ENCODE measurements around the gene PCNX1. TPM values are rescaled to one million over a fixed set of nuclear protein-coding genes. Genes with fewer than 3 reads are reported as not detected.

Gene PCNX1
- polyA plus RNA-seq, 1 experiment, result 54.2 TPM

DNA sequence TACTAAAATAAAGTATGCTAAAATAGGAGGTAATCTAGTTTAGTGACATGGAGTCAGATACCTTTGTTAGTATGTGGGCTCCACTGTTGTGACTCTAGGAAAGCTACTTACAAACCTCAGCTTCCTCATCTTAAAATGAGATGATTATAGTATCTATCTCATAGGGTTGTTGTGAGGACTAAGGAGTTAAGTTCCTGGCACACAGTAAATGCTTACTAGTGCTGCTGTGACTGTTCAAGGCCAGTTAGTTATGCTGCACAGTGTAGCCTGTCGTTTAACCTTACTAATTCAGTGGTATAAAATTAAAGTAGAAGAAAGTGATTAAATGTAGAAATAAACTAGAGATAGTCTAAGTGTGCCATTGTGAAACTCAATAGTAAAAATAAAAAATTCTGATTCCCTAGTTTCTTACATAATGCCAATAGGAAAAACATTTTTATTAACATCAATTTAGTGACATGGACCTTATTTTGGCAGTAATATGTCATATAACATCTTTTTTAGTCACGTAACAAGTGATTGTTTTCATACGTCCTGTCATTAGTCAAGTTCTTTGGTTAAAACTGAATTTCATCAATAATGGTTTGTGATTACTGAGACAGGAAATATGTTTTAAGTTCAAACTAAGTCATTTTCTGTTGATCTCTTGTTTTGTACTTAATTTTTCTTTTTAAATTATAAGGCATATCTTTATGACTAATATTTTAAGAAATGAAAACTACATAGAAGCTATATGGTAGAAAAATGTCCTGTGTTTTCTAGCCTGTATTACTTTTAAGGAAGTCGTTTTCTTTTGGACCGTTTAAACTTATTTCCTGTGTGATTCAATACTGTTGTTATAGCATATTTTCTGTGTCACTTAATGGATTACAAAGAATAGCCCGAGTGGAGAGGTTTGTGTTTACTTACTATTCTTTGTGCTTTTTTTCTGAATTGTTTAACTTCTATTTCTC is 74.0 kb downstream of the PCNX1 start:
- H3K9me3 ChIP-seq (ENCODE audit: control insufficient read depth, insufficient read depth, low read length), result no peaks in the 10 kb centered on the region
- POLR2A ChIA-PET, result no interaction called here
- no peak overlapping the region for H3K27ac ChIP-seq (ENCODE audit: low read depth, low read length)
- H3K4me3 ChIP-seq (ENCODE audit: low read depth, low read length), result no peak overlapping the region
- DNase-seq (ENCODE audit: low read depth, low spot score), result no peak
- no peak for TF ChIP-seq CTCF (IDR thresholded peaks at IDR 0.05; ENCODE audit: low read depth, low read length)
- no peaks in the 10 kb centered on the region for H3K27me3 ChIP-seq (ENCODE audit: control insufficient read depth, insufficient read depth, low read length)
- CTCF ChIA-PET, result interaction anchor here (0.8 to 3.7 kb wide), 7 partner anchors 9 to 163 kb away, joined by 4 to 22 read pairs (median 9); partner anchors contain the start of gene PCNX1

DNA sequence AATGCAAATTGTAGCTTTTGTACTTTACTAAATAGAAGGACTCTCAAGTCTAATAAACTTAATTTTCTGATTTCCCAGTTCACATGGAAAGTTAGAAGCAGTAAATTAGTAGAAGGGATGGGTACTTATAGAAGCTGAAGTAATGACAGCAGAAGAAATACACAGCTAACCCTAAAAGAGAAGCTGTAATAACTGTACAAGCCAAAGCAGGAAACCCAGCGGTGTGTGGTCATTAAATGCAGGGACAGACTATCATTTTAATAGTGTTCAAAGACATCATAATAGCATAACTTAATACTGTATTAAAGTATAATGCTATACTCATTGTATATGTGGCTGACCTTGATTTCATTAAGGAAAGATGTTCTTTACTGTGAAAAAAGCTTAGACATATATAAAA is 74.9 kb downstream of the PCNX1 start:
- no peak for DNase-seq (ENCODE audit: low read depth, low spot score)
- no peak for TF ChIP-seq CTCF (IDR thresholded peaks at IDR 0.05; ENCODE audit: low read depth, low read length)
- Histone ChIP-seq H3K4me3 (ENCODE audit: low read depth, low read length) (no peak overlapping the region), H3K9me3 (ENCODE audit: control insufficient read depth, insufficient read depth, low read length) (no peaks in the 10 kb centered on the region), H3K27me3 (ENCODE audit: control insufficient read depth, insufficient read depth, low read length) (no peaks in the 10 kb centered on the region), H3K27ac (ENCODE audit: low read depth, low read length) (no peak overlapping the region)
- CTCF ChIA-PET, result interaction anchor here (0.8 to 3.7 kb wide), 3 partner anchors 10 to 164 kb away, joined by 4 to 22 read pairs (median 16); partner anchors contain the start of gene PCNX1
- POLR2A ChIA-PET, result interaction anchor here (0.5 kb wide), 1 partner anchor 24 kb away, joined by 6 read pairs; no protein-coding TSS in a partner anchor

- ChIA-PET CTCF (interaction anchor here (1.0 kb wide), 1 partner anchor 20 kb away, joined by 3 read pairs; no protein-coding TSS in a partner anchor), POLR2A (no interaction called here)
- no peak for DNase-seq (ENCODE audit: low read depth, low spot score)
- H3K4me3 ChIP-seq (ENCODE audit: low read depth, low read length), result no peak overlapping the region
- no peaks in the 10 kb centered on the region for H3K9me3 ChIP-seq (ENCODE audit: control insufficient read depth, insufficient read depth, low read length)
- TF ChIP-seq CTCF (IDR thresholded peaks at IDR 0.05; ENCODE audit: low read depth, low read length), result no peak
- no peak overlapping the region for H3K27ac ChIP-seq (ENCODE audit: low read depth, low read length)
- no peaks in the 10 kb centered on the region for H3K27me3 ChIP-seq (ENCODE audit: control insufficient read depth, insufficient read depth, low read length)
These were observed 79.8 kb downstream of the PCNX1 start for GRCh38 chr14:70987041-70987440.

DNA sequence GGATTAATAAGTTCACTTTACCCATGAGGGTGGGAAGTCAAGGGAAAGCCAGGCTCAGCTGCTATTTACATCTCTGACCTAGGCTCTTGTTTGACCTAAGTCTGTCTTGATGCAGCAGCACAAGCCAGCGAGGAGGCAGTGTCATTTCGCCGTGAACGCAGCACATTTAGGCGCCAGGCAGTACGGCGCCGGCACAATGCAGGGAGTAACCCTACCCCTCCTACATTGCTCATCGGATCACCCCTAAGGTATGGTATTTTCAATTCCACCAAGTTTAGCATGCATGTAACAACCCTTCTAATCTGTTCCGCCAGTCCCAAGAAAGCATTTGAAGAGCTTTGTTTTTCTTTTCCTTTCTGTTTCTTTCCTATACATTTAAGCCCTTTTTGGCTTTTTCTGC is 81.2 kb downstream of the PCNX1 start:
- no peaks in the 10 kb centered on the region for H3K9me3 ChIP-seq (ENCODE audit: control insufficient read depth, insufficient read depth, low read length)
- no peak for TF ChIP-seq CTCF (IDR thresholded peaks at IDR 0.05; ENCODE audit: low read depth, low read length)
- no peak overlapping the region for H3K4me3 ChIP-seq (ENCODE audit: low read depth, low read length)
- no peaks in the 10 kb centered on the region for H3K27me3 ChIP-seq (ENCODE audit: control insufficient read depth, insufficient read depth, low read length)
- CTCF ChIA-PET, result interaction anchor here (0.7 to 1.3 kb wide), 4 partner anchors 15 to 82 kb away, joined by 3 to 4 read pairs (median 4); partner anchors contain the start of gene PCNX1
- POLR2A ChIA-PET, result no interaction called here
- H3K27ac ChIP-seq (ENCODE audit: low read depth, low read length), result no peak overlapping the region
- no peak for DNase-seq (ENCODE audit: low read depth, low spot score)

DNA sequence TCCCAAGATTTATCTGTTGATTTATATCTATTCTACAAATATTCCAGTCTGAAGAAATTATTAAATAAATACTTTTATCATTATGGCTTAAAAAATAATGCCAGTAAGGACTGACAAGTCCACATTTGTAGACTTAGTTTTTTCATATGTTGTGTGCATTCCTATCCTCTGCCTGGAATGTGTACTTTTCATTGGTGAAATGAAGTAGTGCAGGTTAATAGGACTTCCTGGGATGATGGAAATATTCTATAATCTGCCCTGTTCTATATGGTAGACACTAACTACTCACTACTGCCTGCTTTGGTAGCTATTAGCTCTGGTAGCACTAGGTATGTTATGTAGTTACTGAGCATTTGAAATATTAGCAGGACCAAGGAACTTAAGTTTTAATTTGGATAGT is 86.7 kb downstream of the PCNX1 start:
- Histone ChIP-seq H3K9me3 (ENCODE audit: control insufficient read depth, insufficient read depth, low read length) (no peaks in the 10 kb centered on the region), H3K27ac (ENCODE audit: low read depth, low read length) (no peak overlapping the region), H3K4me3 (ENCODE audit: low read depth, low read length) (no peak overlapping the region), H3K27me3 (ENCODE audit: control insufficient read depth, insufficient read depth, low read length) (no peaks in the 10 kb centered on the region)
- DNase-seq (ENCODE audit: low read depth, low spot score), result no peak
- ChIA-PET CTCF (no interaction called here), POLR2A (no interaction called here)
- TF ChIP-seq CTCF (IDR thresholded peaks at IDR 0.05; ENCODE audit: low read depth, low read length), result no peak
